ENCODE measurements around the gene BCL2L15.
"Not testable (repeated sequence)": the region's sequence is repeated elsewhere in the genome, so short reads cannot be mapped to it uniquely, and the experiment has no call there.

BCL2L15 gene

GRCh38 chr1:113874012-113874879, 13.1 kb downstream of the BCL2L15 start:
- in situ Hi-C loops (cut with HindIII; ENCODE audit: low sequenced_read_pairs): no loop called here

GRCh38 chr1:113872219-113872935, 15.0 kb downstream of the BCL2L15 start:
- in situ Hi-C loops (cut with HindIII; ENCODE audit: low sequenced_read_pairs): no loop called here

- in situ Hi-C loops (cut with HindIII; ENCODE audit: low sequenced_read_pairs): no loop called here
These were observed 15.7 kb downstream of the BCL2L15 start, which contains the start of gene PTPN22 for GRCh38 chr1:113871597-113872113. PTPN22 (minus strand) TSS chr1:113871712.

- in situ Hi-C loops (cut with HindIII; ENCODE audit: low sequenced_read_pairs): no loop called here
These were observed 16.6 kb downstream of the BCL2L15 start for GRCh38 chr1:113870778-113871177.

GRCh38 chr1:113868387-113869083, 18.8 kb downstream of the BCL2L15 start:
- in situ Hi-C loops (cut with HindIII; ENCODE audit: low sequenced_read_pairs): no loop called here

- in situ Hi-C loops (cut with HindIII; ENCODE audit: low sequenced_read_pairs): no loop called here
These were observed 25.7 kb downstream of the BCL2L15 start for GRCh38 chr1:113861641-113862040.

GRCh38 chr1:113860891-113861290, 26.5 kb downstream of the BCL2L15 start:
- in situ Hi-C loops (cut with HindIII; ENCODE audit: low sequenced_read_pairs): no loop called here

- in situ Hi-C loops (cut with HindIII; ENCODE audit: low sequenced_read_pairs): no loop called here
These were observed 27.8 kb downstream of the BCL2L15 start for GRCh38 chr1:113859478-113860175.

GRCh38 chr1:113858982-113859381, 28.4 kb downstream of the BCL2L15 start:
- in situ Hi-C loops (cut with HindIII; ENCODE audit: low sequenced_read_pairs): no loop called here

- in situ Hi-C loops (cut with HindIII; ENCODE audit: low sequenced_read_pairs): no loop called here
These were observed 29.0 kb downstream of the BCL2L15 start for GRCh38 chr1:113858418-113858817.

- in situ Hi-C loops (cut with HindIII; ENCODE audit: low sequenced_read_pairs): no loop called here
These were observed 29.6 kb downstream of the BCL2L15 start for GRCh38 chr1:113857776-113858175.

GRCh38 chr1:113856401-113856790, 31.0 kb downstream of the BCL2L15 start:
- in situ Hi-C loops (cut with HindIII; ENCODE audit: low sequenced_read_pairs): no loop called here

- in situ Hi-C loops (cut with HindIII; ENCODE audit: low sequenced_read_pairs): no loop called here
These were observed 31.6 kb downstream of the BCL2L15 start for GRCh38 chr1:113855630-113856400.

GRCh38 chr1:113854234-113854633, 33.1 kb downstream of the BCL2L15 start:
- in situ Hi-C loops (cut with HindIII; ENCODE audit: low sequenced_read_pairs): no loop called here

- in situ Hi-C loops (cut with HindIII; ENCODE audit: low sequenced_read_pairs): not testable (repeated sequence)
These were observed 34.7 kb downstream of the BCL2L15 start for GRCh38 chr1:113852694-113853093.

GRCh38 chr1:113850127-113850796, 37.1 kb downstream of the BCL2L15 start:
- in situ Hi-C loops (cut with HindIII; ENCODE audit: low sequenced_read_pairs): no loop called here

GRCh38 chr1:113849072-113849471, 38.3 kb downstream of the BCL2L15 start:
- in situ Hi-C loops (cut with HindIII; ENCODE audit: low sequenced_read_pairs): no loop called here

GRCh38 chr1:113846391-113847035, 40.9 kb downstream of the BCL2L15 start:
- in situ Hi-C loops (cut with HindIII; ENCODE audit: low sequenced_read_pairs): no loop called here

- in situ Hi-C loops (cut with HindIII; ENCODE audit: low sequenced_read_pairs): no loop called here
These were observed 50.8 kb downstream of the BCL2L15 start for GRCh38 chr1:113836534-113836933.

Measured in DLD1 (cell line).